GM11168 (cell line): ENCODE results near the gene SNTG2.

Experiments
- in situ Hi-C: fragments of 300-500 bp; cut with MboI; formaldehyde crosslinking; loops from one replicate; pipeline ENCODE4 v1.12.0; 2022; ENCODE audit warnings: low sequenced_read_pairs; ENCODE audit not compliant: unreplicated experiment

SNTG2 gene

DNA sequence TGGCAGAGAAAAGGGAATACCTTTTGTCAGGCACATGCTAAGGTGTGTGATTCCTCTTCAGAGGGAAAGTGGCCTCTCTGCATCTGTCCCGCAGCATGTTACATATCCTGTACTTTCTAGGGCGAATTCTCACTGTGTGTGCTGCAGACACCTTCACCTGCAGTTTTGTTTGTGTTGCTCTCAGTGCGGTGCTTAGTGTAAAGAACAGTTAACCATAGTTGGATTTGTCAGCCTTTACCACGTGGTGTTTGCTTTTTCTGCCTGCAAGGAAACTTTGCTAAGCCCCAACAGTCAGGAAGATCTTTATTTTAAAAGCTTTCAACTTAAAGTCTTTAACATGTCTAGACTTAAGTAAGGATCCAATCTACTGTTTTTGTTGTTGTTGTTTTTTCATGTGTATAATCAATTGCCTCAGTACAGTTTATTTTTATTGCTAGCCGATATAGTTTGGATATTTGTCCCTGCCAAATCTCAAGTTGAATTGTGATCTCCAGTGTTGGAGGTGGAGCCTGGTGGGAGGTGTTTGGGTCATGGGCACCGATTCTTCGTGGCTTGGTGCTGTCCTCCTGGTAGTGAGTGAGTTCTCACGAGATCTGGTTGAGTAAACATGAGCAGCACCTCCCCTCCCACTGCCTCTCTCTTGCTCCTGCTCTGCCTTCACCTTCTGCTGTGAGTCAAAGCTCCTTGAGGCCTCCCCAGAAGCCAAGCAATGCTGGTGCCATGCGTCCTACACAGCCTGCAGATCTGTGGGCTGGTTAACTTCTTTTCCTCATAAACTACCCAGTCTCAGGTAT, 90.6 kb downstream of the SNTG2 start:
- in situ Hi-C loops = no loop called here

DNA sequence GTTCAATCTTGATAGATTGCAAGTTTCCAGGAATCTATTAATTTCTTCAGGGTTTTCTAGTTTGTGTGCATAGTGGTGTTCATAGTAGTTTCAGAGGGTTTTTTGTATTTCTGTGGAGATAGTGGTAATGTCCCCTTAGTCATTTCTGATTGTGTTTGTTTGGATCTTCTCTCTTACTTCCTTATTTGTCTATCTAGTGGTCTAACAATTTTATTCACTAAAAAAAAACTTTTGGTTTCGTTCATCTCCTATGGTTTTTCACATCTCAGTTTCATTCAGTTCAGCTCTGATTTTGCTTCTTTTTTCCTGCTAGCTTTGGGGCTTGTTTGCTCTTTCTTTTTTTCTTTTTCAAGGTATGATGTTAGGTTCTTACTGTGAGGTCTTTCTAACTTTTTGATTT, 94.5 kb downstream of the SNTG2 start:
- in situ Hi-C loops = no loop called here

DNA sequence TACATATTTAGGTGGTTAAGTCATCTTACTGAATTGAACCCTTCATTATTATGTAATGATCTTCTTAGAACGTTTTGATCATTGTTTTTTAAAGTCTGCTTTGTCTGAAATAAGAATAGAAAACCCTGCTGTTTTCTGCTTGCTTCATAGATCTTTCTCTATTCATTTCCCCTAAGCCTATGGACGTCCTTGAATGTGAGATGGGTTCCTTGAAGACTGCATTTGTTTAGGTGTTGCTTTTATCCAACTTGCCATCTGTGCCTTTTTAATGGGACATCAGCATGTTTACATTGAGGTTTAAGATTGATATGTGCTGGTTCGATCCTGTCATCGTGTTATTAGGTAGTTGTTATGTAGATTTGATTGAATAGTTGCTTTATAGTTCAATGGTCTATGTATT, 95.4 kb downstream of the SNTG2 start:
- in situ Hi-C loops = no loop called here

DNA sequence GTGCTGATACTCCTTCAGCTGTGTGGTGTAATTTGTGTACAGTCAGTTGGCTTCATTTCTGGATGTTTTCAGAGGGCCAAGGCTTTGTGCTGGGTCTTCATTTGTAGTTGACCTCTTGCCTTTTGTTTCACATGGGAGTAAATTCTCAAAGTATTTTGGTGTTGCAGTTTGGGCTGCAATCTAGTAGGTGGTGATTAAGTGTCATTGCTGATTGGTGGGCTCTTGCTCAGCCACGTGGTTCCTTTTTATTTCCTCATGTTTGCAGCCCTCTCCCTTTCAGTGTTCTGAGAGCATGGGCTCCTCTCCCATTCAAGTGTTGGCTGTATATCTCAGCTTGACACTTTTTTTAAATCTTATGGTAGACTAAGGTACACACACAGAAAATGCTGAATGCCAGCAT, 96.8 kb downstream of the SNTG2 start:
- in situ Hi-C loops = no loop called here

DNA sequence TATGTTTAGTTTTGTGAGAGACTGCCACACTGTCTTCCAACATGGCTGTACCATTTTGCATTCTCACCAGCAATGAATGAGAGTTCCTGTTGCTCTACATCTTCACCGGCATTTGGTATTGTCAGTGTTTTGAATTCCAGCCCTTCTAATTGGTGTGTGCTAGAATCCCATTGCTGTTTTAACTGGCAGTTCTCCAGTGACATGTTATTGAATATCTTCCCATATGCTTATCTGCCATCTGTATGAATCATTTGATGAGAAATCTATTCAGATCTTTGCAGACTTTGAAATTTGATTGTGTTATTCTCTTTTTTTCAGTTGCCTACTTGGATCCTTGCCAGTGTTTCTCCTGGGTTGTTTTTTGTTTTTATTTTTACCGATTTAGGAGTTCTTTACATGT, 99.0 kb downstream of the SNTG2 start:
- in situ Hi-C loops = no loop called here

DNA sequence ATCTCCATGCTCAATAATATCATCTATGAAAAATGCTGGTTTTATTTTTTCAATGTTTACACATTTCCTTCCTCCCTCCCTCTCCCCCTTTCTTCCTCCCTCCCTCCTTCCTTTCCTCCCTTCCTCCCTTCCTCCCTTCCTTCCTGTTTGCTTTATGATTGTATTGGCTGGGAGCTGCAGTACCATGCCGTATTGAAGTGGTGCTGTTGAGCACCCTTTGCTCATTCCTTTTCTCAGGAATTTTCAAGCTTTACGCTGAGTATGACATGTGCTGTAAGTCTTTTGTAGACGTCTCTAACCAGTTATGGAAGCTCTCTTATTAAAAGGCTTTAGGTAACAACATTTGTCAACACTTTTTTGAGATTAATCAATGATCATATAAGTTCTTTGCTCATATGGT, 100.4 kb downstream of the SNTG2 start:
- in situ Hi-C loops = no loop called here

DNA sequence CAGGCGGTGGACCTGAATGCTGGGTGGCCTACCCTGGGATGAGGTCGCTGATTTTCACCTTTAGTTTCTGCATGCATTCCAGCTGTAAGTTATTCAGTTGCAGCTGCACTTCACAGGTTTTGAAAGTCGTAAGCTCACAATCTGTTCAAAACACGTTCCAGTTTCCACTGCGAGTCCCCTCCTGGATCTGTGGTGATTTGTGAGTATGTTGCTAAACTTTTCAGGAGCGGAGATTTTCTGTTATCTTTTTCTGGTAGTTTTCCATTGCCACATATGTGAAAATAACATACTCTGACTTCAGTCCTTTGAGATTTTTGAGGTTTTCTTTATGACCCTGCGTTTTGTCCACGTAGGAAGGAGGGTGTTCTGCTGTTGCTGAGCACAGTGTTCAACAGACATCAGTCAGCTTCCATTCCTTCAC, 102.1 kb downstream of the SNTG2 start:
- in situ Hi-C loops = no loop called here

DNA sequence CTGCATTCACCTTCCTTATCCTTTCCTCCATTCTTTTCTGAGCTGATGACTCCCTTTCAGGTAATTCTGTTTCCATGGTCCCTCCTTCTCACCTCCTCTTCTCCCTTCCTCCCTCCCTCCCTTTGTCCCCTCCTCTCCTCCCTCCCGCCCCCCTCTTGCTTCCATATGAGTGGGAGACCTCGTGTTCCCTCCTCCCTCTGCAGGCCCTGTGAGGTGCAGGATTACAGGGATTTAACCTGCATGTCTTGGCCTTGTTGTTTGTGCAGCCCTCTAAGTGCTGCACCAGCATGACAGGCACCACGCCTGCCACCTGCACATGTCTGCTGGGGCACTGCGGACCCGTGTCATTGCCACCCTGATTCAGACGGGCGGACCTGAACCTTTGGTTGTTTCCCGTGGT, 103.1 kb downstream of the SNTG2 start:
- in situ Hi-C loops = no loop called here

DNA sequence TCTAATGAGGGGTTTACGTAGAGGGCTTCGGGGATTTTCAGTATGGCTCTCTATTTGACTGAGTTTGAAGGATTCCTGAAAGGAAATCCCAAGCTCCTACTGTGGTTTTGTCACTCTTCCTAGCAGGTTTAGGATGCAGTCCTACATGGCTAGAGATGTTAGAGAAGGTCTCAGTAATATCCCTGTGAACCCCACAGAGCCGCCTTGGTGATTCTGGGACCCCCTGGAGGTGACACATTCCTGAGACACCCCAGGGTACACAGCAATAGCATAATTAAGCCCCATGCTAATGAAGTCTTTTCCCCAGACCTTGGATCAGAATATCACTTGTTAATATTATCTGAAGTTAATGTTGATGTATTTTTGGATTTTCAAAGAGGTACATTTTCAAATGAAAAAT, 103.8 kb downstream of the SNTG2 start:
- in situ Hi-C loops = no loop called here

DNA sequence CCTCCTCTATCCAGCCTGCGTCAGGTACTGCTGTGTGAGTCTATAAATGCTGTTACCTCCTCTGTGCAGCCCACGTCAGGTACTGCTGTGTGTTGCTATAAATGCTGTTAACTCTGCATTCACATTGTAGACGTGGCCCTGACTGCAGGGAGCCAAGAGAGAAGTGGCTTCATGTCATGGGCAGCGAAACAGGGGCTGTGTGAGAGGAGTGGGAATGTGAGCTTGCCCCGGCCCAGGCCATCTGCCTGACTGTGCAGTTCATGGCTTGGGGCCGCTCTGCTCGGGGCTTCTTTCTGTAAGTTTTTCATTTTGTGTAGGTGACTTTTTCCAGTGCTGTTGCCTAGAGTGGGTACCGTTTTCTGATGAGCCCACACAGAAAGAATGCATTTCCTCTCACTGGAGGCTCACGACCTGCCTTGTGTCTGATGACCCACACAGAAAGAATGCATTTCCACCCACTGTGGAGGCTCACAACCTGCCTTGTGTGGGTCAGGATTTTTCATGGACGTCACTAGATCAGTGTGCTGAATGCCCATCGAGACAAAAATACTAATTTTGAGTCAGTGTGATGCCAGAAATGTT, 104.5 kb downstream of the SNTG2 start:
- in situ Hi-C loops = no loop called here

DNA sequence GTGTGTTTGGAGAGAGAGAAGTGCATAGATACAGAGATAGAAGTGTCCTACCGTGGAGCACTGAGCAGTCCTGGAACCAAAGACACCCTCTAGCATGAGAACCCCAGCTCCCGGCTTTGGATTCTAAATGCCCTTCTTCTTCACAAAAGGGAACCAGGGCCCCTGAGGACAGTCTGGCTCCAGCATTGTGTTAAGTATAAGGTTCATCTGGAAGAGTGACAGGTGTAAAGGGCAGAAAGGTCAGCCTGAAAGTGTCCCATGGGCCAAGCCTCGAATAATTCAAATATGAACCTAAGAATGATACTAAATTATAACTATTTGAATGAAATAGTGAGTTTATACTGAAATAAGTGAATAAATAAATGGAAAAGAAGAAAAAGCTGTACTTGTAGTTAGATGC, 109.7 kb downstream of the SNTG2 start:
- in situ Hi-C loops = no loop called here

DNA sequence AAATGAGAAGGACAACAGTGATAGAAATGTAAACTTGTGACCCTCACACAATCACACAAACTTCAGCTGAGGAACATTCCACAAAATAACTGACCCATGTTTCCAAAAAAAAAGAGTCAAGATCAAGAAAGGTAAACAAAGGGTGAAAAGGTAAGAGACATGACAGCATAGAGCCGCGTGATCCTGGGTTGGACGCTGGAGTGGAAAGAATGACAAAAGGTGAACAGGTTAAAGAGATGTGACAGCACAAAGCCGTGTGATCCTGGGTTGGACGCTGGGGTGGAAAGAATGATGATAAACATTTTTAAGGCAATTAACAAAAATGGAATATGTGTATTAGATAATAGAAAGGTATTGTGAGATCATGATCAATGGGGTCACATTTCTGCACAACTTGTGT, 110.3 kb downstream of the SNTG2 start:
- in situ Hi-C loops = no loop called here

DNA sequence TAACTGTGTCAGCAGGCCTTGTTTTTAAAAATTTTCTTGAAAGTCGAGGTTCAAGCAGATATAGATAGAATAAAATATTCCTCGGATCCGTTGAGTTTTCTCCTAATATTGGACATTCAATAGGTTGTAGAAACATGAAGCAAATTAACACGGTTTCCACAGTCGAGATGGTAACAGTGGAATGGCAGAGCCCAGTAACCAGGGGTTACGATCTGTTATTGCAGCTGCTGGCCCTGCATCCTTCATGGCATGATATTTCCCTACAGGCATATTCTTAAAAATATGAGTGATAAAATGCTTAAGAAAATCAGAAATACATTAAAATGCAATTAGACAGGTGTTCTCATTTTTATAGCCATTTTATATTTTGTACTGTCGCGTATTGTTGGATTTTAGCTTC, 117.6 kb downstream of the SNTG2 start:
- in situ Hi-C loops = no loop called here

DNA sequence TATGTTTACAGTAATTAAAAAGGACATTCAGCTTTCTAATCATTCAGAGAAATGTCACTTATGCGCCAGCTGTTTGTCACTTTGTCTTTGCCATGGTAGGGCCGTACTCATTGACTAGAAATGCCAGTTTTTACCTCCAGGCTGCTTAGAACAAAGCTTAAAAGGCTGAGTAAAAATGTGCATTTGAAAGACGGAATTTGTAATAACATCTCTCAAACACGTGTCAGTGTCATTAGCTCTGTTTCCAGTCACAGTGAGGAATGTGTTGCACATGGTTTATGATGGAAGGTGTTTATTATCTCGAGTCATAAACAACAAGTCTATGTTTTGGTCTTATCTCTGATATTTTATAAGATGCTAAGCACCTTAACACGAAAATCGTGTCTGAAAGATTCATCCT, 118.2 kb downstream of the SNTG2 start:
- in situ Hi-C loops = no loop called here

DNA sequence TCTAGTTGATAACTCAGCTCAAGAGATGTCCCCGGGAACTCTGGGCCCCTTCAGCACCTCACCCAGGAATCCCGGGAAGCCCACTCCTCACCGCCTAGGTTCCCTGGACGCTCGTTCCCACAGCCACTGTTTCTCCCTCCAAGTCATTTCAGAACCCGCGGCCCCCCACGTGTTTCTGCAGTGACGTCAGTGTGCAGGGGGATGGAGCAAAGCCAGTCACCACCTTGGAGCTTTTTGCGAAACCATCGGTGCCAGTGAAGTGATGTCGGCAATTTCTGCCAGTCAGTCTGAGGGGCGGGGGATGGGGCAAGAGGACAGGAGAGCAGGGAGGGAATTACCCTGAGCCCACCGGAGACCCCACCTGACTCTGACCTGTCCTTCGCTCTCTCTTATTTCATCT, 119.2 kb downstream of the SNTG2 start:
- in situ Hi-C loops = no loop called here

DNA sequence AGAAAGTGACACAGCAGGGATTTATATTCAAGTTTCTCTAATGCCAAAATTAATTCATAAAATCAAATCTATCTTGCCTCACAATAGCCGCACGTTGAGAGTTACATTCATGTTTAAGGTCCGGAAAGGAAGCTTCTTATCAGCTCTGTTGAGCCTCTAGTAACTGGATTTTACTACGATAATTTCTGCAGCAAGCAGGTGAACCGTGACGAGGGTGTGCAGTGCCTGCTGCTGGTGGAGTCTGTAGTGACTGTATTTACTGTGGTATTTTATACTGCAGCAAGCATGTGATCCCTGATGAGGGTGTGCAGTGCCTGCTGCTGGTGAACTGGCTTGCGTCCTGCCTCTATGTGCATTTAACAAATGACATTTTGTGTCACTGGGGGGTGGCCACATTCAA, 120.0 kb downstream of the SNTG2 start:
- in situ Hi-C loops = no loop called here

DNA sequence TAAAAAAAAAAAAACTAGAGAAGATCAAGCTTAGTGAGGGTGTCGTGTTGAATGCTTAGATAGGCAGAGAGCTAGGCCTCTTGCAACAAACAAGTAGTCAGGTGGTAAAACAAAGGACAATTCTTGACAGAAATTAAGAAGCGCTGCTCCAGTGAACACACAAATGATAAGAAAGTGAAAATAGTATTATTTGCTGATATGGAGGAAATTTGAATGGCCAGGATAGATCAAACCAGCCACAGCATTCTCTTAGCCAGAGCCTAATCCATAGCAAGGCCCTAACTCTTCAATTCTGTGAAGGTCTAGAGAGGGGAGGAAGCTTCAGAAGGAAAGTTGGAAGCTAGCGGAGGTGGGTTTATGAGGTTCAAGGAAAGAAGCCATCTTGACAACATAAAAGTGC, 121.0 kb downstream of the SNTG2 start:
- in situ Hi-C loops = no loop called here

DNA sequence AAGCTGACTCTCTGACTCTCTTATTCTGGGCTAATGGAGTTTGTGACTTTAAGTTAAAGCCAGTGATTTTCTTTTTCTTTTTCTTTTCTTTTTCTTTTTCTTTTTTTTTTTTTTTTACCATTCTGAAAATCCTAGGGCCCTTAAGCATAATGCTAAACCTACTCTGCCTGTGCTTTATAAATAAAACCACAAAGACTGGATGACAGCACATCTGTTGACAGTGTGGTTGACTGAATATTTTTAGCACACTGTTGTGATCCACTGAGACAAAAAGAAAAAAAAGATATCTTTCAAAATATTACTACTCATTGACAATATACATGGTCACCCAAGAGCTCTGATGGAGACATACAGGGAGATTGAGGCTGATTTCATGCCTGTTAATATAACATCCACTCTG, 121.6 kb downstream of the SNTG2 start:
- in situ Hi-C loops = no loop called here

DNA sequence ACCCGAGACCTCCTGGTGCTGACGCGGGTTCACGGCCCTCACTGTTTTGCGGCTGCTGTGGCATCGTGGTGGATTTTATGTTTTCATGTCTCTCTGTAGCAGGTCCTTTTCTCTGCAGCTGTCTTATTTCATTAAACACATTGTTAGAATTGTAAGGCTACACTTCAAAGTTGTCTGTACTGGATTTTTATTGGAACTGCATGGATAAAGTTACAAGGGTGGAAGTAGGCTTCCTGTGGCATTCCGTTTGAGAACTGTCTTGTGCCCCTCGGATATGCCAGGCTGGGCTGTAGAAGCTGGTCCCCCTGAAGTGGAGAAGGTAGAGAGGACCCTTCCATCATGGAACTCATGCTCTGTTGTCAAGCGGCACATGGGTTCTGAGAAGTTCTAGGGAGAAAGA, 127.3 kb downstream of the SNTG2 start:
- in situ Hi-C loops = no loop called here

DNA sequence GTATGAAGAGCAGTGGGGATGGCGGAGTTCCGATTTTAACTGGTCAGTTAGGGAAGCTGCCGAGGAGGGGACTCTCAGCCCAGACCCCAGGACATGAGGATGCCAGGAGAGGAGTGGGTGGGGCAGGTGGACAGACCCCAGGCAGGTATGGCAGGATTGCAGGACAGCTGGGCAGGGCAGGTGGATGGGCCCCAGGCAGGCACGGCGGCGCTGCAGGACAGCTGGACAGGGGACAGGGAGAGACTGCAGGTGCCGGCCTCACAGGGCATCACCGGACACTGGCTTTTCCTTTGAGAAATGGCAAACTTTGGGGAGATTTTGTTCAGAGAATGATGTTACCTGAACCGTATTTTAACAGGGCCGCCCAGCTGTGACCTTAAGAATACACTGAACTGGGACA, 127.7 kb downstream of the SNTG2 start:
- in situ Hi-C loops = no loop called here

DNA sequence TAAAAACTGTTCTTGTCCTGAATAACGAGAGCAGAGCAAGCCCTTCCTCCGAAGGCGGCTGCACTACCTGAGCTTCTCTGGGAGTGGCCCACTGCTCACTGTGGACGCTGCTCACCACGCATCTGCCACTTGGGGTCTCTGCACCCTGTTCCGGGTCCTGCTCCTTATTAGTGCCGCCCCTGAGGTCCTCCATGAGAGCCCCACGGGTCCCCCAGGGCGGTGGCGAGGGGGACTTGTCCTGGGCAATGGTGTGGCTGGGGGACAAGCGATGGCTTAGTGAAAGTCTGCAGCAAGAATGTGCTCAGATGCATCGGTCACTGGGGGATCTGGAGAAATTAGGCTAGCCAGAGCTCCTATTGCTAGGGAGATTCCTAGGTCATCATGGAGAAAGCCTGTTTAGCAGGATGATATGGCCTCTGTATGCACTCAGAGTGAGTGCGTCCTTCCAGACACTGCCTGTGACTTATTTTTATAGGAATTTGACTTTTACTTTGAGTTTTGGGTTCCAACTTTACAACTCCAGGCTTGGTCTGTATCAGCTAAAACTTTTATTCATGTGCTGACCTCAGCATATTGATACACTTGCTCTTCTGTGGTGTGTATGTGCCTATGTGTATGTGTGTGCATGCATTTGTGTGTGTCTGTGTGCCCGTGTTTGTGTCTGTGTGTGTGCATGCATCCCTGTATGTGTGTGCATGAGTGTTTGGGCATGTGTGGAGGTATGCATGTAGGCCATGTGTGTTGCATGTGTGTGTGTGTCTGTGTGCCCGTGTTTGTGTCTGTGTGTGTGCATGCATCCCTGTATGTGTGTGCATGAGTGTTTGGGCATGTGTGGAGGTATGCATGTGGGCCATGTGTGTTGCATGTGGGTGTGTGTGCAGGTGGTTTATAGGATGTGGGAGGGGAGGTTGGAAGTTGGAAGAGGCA, 129.5 kb downstream of the SNTG2 start:
- in situ Hi-C loops = no loop called here
